ENCODE measurements around the gene SSBP4. TPM values are rescaled to one million over a fixed set of nuclear protein-coding genes. Genes with fewer than 3 reads are reported as not detected.

Gene SSBP4
- total RNA-seq, 1 experiment from 2014 or later = 46.1 TPM

DNA sequence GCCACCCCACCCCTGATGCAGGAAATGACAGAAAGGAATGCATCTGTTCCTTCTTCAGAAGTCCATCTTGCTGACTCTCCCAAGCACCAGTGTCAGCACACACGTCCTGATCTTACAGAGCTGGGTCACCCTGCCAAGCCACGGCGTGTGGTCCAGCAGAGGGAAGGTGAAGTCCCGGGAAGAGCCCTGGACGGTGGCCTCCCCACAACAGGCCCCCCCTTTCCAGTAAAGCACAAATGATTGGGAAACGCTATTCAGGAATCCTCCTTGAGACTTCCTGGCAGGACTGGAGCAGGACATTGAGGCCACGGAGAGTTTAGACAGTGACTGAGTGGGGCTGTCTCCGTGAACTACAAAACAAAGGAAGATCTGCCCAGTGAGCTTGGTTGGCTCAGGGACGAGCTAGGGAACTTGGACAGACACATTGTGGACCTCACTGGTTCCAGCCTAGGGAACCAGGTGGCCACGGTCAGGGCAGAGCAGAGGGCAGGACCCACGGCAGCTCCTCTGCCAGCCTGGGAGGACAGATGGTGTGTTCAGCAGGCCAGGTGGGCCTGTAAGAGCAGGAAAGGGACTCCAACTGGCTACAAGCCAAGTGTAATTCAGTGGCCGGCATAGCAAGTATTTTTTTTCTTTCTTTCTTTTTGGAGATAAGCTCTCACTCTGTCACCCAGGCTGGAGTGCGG, 61.0 kb downstream of the SSBP4 start:
- DNase-seq = no peak

More for the DNA sequence above, 61.0 kb downstream of the SSBP4 start:
- H2BK12ac ChIP-seq (ENCODE audit: insufficient read length, low read depth, low read length) = no peak overlapping the region
- H3K4me1 Mint-ChIP-seq = peaks cover 23 to 32% of the 10 kb centered on the region in 2 experiments
- no peak overlapping the region for H3K4me2 ChIP-seq (ENCODE audit: insufficient read depth, insufficient read length, low read length)
- no peak overlapping the region for H3K18ac ChIP-seq (ENCODE audit: insufficient read length, low read depth, low read length)
- no peaks in the 10 kb centered on the region; the same call in 1 of the 2 replicates for H3K4me1 ChIP-seq (ENCODE audit: insufficient read depth, low read length)
- no CpG with 5 or more reads among the region's 13 CpGs for WGBS (ENCODE audit: extremely low coverage, insufficient read length, low lambda C conversion rate)
- H3K79me2 ChIP-seq (ENCODE audit: insufficient read depth, low read length) = no peaks in the 10 kb centered on the region; the same call in 1 of the 2 replicates
- no peak overlapping the region for H4K91ac ChIP-seq (ENCODE audit: insufficient read length, low read depth, low read length)
- H2BK20ac ChIP-seq (ENCODE audit: low read depth, low read length, poor library complexity, severe bottlenecking) = no peak overlapping the region
- no peak overlapping the region for H2BK15ac ChIP-seq (ENCODE audit: low read depth, low read length)
- H2BK5ac ChIP-seq (ENCODE audit: insufficient read length, low read length) = no peak overlapping the region
- H3K4me3 Mint-ChIP-seq = no peak overlapping the region
- H3K27me3 Mint-ChIP-seq (ENCODE audit: low read depth) = no peaks in the 10 kb centered on the region
- H3K9me3 Mint-ChIP-seq = no peaks in the 10 kb centered on the region; a peak in 1 of 5 replicates
- H3K36me3 Mint-ChIP-seq (ENCODE audit: insufficient read depth in 1 of 3, low read depth in 3 of 3) = peaks cover under 1 to 3% (median 2%) of the 10 kb centered on the region in 3 experiments; a peak in 2 of 7 replicates
- H3K14ac ChIP-seq (ENCODE audit: insufficient read depth, low read length) = no peak overlapping the region
- H3K56ac ChIP-seq (ENCODE audit: insufficient read length, low read depth, low read length) = no peak overlapping the region
- H4K8ac ChIP-seq (replicated peaks; ENCODE audit: insufficient read length, low read depth, low read length) = no peak overlapping the region
- H3K23me2 ChIP-seq (ENCODE audit: insufficient read length, low read depth, low read length, poor library complexity, severe bottlenecking) = no peaks in the 10 kb centered on the region
- H3K27ac ChIP-seq (ENCODE audit: insufficient read length, low read depth, low read length) = no peak overlapping the region
- H3K9ac ChIP-seq (ENCODE audit: extremely low read depth, insufficient read length, low read length) = no peak overlapping the region
- no peak overlapping the region for H2BK120ac ChIP-seq (ENCODE audit: low read depth, low read length, poor library complexity, severe bottlenecking)
- peak overlapping the region in 1 of 3 experiments; percentile 83; a peak in 3 of 7 replicates for H3K27ac Mint-ChIP-seq
- TF ChIP-seq, protein P1, sequence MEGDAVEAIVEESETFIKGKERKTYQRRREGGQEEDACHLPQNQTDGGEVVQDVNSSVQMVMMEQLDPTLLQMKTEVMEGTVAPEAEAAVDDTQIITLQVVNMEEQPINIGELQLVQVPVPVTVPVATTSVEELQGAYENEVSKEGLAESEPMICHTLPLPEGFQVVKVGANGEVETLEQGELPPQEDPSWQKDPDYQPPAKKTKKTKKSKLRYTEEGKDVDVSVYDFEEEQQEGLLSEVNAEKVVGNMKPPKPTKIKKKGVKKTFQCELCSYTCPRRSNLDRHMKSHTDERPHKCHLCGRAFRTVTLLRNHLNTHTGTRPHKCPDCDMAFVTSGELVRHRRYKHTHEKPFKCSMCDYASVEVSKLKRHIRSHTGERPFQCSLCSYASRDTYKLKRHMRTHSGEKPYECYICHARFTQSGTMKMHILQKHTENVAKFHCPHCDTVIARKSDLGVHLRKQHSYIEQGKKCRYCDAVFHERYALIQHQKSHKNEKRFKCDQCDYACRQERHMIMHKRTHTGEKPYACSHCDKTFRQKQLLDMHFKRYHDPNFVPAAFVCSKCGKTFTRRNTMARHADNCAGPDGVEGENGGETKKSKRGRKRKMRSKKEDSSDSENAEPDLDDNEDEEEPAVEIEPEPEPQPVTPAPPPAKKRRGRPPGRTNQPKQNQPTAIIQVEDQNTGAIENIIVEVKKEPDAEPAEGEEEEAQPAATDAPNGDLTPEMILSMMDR (conservative IDR thresholded peaks at IDR 0.05) = no peak
- no peak overlapping the region for H3K4ac ChIP-seq (ENCODE audit: low read depth, low read length)
- no peak overlapping the region for H3K23ac ChIP-seq (ENCODE audit: insufficient read length, low read depth, low read length)
- no peak overlapping the region for H4K5ac ChIP-seq (ENCODE audit: insufficient read length, low read depth, low read length)
- H4K20me1 ChIP-seq (ENCODE audit: control insufficient read depth, insufficient read depth, insufficient read length) = no peaks in the 10 kb centered on the region
- no peaks in the 10 kb centered on the region for H3K9me3 ChIP-seq (ENCODE audit: control insufficient read depth, low read depth, low read length)
- H3K79me1 ChIP-seq (ENCODE audit: insufficient read depth, low read depth, low read length, poor library complexity, severe bottlenecking) = no peaks in the 10 kb centered on the region
- H3K27me3 ChIP-seq (ENCODE audit: insufficient read depth, low read length) = no peaks in the 10 kb centered on the region
- H2AK5ac ChIP-seq (ENCODE audit: insufficient read length, low read length) = no peak overlapping the region
- H2AFZ ChIP-seq (ENCODE audit: low read length) = no peak overlapping the region
- H3T11ph ChIP-seq (ENCODE audit: low read length) = no peak overlapping the region

Data from H9 (cell line).